Osteocyte (in vitro differentiated cells): ENCODE measurements around the gene EIF1AD. TPM values are rescaled to one million over a fixed set of nuclear protein-coding genes. Genes with fewer than 3 reads are reported as not detected.

Experiments used
- DNase-seq: peaks from one replicate; pipeline ENCODE4 v3.0.0; 2021; ENCODE audit warnings: mixed read lengths; ENCODE audit not compliant: unreplicated experiment; ENCODE audit errors: extremely low spot score
- H3K27ac Mint-ChIP-seq: one replicate; pipeline ENCODE4 v1.8.0; 2021; ENCODE audit warnings: mild to moderate bottlenecking, mixed read lengths; ENCODE audit not compliant: unreplicated experiment
- H3K27me3 Mint-ChIP-seq: one replicate; pipeline ENCODE4 v1.8.0; 2021; ENCODE audit warnings: mixed read lengths; ENCODE audit not compliant: unreplicated experiment
- H3K36me3 Mint-ChIP-seq: one replicate; pipeline ENCODE4 v1.8.0; 2021; ENCODE audit warnings: mixed read lengths; ENCODE audit not compliant: unreplicated experiment
- H3K4me1 Mint-ChIP-seq: one replicate; pipeline ENCODE4 v1.8.0; 2021; ENCODE audit warnings: mixed read lengths; ENCODE audit not compliant: unreplicated experiment
- H3K4me3 Mint-ChIP-seq: one replicate; pipeline ENCODE4 v1.8.0; 2021; ENCODE audit warnings: mild to moderate bottlenecking, moderate library complexity, mixed read lengths; ENCODE audit not compliant: unreplicated experiment
- H3K9me3 Mint-ChIP-seq: one replicate; pipeline ENCODE4 v1.8.0; 2021; ENCODE audit warnings: mixed read lengths; ENCODE audit not compliant: unreplicated experiment
- CTCF ChIP-seq: fragments of 200-600 bp; sonication (generic); IDR thresholded peaks from 2 replicates; pipeline ENCODE4 v1.5.0; 2021; ENCODE audit warnings: antibody characterized with exemption, mild to moderate bottlenecking, moderate library complexity
- total RNA-seq: library from RNA; stranded (reverse); gene quantifications from 2 replicates; pipeline ENCODE4 v1.2.1, GENCODE V29; 2021

EIF1AD gene
- total RNA-seq, 1 donor from 2014 or later, result 34.6 TPM

DNA sequence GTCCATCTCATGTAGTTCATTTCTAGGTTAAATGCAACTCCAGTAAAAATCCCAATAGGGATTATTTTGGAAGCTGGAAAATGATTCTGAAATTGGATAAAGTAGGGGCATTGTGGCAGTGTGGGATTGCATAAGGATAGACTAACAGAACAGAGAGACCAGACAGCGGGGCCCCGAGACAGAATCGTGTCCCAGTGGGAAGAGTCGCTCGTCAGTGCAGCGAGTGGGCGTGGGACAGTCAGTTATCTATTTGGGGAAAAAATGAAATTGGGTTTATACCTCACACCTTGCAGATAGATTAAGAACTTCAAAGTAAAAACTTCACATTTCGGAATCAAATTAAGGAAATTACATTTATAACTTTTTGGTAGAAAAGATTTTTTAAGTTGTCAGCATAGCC is 29.8 kb downstream of the EIF1AD start:
- TF ChIP-seq CTCF, result no peak
- no peak for DNase-seq
- H3K9me3 Mint-ChIP-seq, result no peaks in the 10 kb centered on the region
- no peaks in the 10 kb centered on the region for H3K4me1 Mint-ChIP-seq
- no peak overlapping the region for H3K27ac Mint-ChIP-seq
- no peaks in the 10 kb centered on the region for H3K27me3 Mint-ChIP-seq
- H3K4me3 Mint-ChIP-seq, result no peak overlapping the region
- H3K36me3 Mint-ChIP-seq, result peaks cover 40% of the 10 kb centered on the region

- DNase-seq, result no peak
- H3K36me3 Mint-ChIP-seq, result peaks cover 35% of the 10 kb centered on the region
- no peak for TF ChIP-seq CTCF
- H3K27ac Mint-ChIP-seq, result no peak overlapping the region
- H3K9me3 Mint-ChIP-seq, result no peaks in the 10 kb centered on the region
- H3K4me1 Mint-ChIP-seq, result peaks cover 2% of the 10 kb centered on the region
- H3K4me3 Mint-ChIP-seq, result no peak overlapping the region
- H3K27me3 Mint-ChIP-seq, result no peaks in the 10 kb centered on the region
Measured at GRCh38 chr11:65968600-65969482, 33.1 kb downstream of the EIF1AD start.

- TF ChIP-seq CTCF, result no peak
- peaks cover 38% of the 10 kb centered on the region for H3K36me3 Mint-ChIP-seq
- no peaks in the 10 kb centered on the region for H3K27me3 Mint-ChIP-seq
- no peak for DNase-seq
- no peak overlapping the region for H3K4me3 Mint-ChIP-seq
- peaks cover 14% of the 10 kb centered on the region for H3K4me1 Mint-ChIP-seq
- H3K9me3 Mint-ChIP-seq, result no peaks in the 10 kb centered on the region
- no peak overlapping the region for H3K27ac Mint-ChIP-seq
Measured at GRCh38 chr11:65967329-65967934, 34.5 kb downstream of the EIF1AD start.

- Mint-ChIP-seq H3K27ac (no peak overlapping the region), H3K4me1 (peaks cover 22% of the 10 kb centered on the region), H3K27me3 (no peaks in the 10 kb centered on the region), H3K4me3 (no peak overlapping the region), H3K36me3 (peaks cover 32% of the 10 kb centered on the region), H3K9me3 (no peaks in the 10 kb centered on the region)
- no peak for TF ChIP-seq CTCF
- DNase-seq, result no peak
Measured at GRCh38 chr11:65965986-65966762, 35.8 kb downstream of the EIF1AD start.
